Upper lobe of right lung (tissue), 1 donor: Measurements from ENCODE around the gene DEFB131B. TPM values are rescaled to one million over a fixed set of nuclear protein-coding genes. Genes with fewer than 3 reads are reported as not detected.
A peak's percentile ranks its signal among the peaks of the same experiment; 100 is the strongest.

Experiments
- ATAC-seq: fragments of 200-7000 bp; cut with Tn5 transposase; one replicate; pipeline ENCODE4 v1.9.1; 2020; ENCODE audit warnings: mild to moderate bottlenecking, moderate library complexity
- DNase-seq: peaks from one replicate; pipeline ENCODE4 v3.0.0-alpha.2; 2020
- H3K27ac ChIP-seq: fragments of 200-600 bp; one replicate; pipeline ENCODE4 v1.8.0; 2022
- H3K27me3 ChIP-seq: fragments of 200-600 bp; one replicate; pipeline ENCODE4 v1.8.0; 2022; ENCODE audit warnings: mild to moderate bottlenecking
- H3K36me3 ChIP-seq: fragments of 200-600 bp; one replicate; pipeline ENCODE4 v1.8.0; 2022
- H3K4me1 ChIP-seq: fragments of 200-600 bp; one replicate; pipeline ENCODE4 v1.8.0; 2022
- H3K4me3 ChIP-seq: fragments of 200-600 bp; one replicate; pipeline ENCODE4 v1.8.0; 2022; ENCODE audit warnings: mild to moderate bottlenecking
- H3K9me3 ChIP-seq: fragments of 200-600 bp; one replicate; pipeline ENCODE4 v1.8.0; 2022
- CTCF ChIP-seq: fragments of 200-600 bp; IDR thresholded peaks from one replicate; pipeline ENCODE4 v1.8.0; 2022; ENCODE audit warnings: antibody characterized with exemption
- intact Hi-C: fragments of 100-400 bp; cut with DNase I; formaldehyde crosslinking; loops from one replicate; pipeline ENCODE4 v1.11.0; 2022
- total RNA-seq: library from RNA; stranded (reverse); fragmentation: NEBNext Ultra II Directional; extraction: Animal tissue kit (Norgen Biotek cat#: 25700); gene quantifications from one replicate; pipeline ENCODE4 v1.2.1, GENCODE V29; 2021
- donor health status: DM: no; HTN: yes; CAD: no; lungs with severe emphysema.

The DEFB131B gene
- total RNA-seq, 1 donor from 2014 or later = not detected

- no peaks in the 10 kb centered on the region for H3K36me3 ChIP-seq
- TF ChIP-seq CTCF = no peak
- H3K27ac ChIP-seq = peak within 1 kb of the TSS; percentile 94
- H3K4me3 ChIP-seq = peak within 1 kb of the TSS; percentile 68
- peaks cover 22% of the 10 kb centered on the region for H3K4me1 ChIP-seq
- DNase-seq = peak; percentile 72
- peak; percentile 91 for ATAC-seq
- H3K27me3 ChIP-seq = no peaks in the 10 kb centered on the region
- intact Hi-C loops = no loop called here
- H3K9me3 ChIP-seq = no peaks in the 10 kb centered on the region
Measured at GRCh38 chr11:71927820-71928736, 49.8 kb downstream of the DEFB131B start, which contains the start of gene XNDC1N. Gene XNDC1N, minus strand, starts transcription at chr11:71928594. Its CDS starts 5,241 bp downstream, at chr11:71923353.

- peak; percentile 100 for ATAC-seq
- peaks cover 30% of the 10 kb centered on the region for H3K4me1 ChIP-seq
- no peak for TF ChIP-seq CTCF
- H3K4me3 ChIP-seq = peak within 1 kb of the TSS; percentile 68
- intact Hi-C loops = no loop called here
- H3K27ac ChIP-seq = peak within 1 kb of the TSS; percentile 94
- no peaks in the 10 kb centered on the region for H3K9me3 ChIP-seq
- peak; percentile 99 for DNase-seq
- no peaks in the 10 kb centered on the region for H3K27me3 ChIP-seq
- no peaks in the 10 kb centered on the region for H3K36me3 ChIP-seq
Measured at GRCh38 chr11:71928737-71929443, 50.6 kb downstream of the DEFB131B start, which contains the start of gene RNF121. Gene RNF121, plus strand, starts transcription at chr11:71929046. Its CDS starts 16 bp downstream, at chr11:71929062.

DNA sequence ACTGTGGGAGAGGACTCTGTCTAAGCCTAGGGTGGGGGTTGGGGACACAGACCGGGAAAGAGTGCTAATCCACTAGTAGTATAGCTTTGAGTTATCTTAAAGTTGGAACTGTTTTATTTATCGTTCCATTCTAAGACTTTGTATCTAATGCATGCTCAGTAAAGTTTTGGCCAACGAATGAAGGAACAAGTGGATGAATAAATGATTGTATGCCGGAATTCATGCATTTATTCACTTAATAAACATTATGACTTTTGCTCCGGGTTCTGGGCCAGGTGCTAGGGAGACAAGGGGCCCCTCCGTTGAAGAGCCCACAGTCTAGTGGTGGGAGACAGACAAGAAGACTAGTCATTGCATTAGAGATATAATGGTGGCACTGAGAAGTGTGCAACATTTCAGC, 51.2 kb downstream of the DEFB131B start:
- no peaks in the 10 kb centered on the region for H3K36me3 ChIP-seq
- ATAC-seq (no peak), DNase-seq (no peak)
- intact Hi-C loops = no loop called here
- H3K27ac ChIP-seq = no peak overlapping the region
- peaks cover 36% of the 10 kb centered on the region for H3K4me1 ChIP-seq
- no peaks in the 10 kb centered on the region for H3K27me3 ChIP-seq
- H3K4me3 ChIP-seq = peak overlapping the region; percentile 68
- no peak for TF ChIP-seq CTCF
- H3K9me3 ChIP-seq = no peaks in the 10 kb centered on the region

DNA sequence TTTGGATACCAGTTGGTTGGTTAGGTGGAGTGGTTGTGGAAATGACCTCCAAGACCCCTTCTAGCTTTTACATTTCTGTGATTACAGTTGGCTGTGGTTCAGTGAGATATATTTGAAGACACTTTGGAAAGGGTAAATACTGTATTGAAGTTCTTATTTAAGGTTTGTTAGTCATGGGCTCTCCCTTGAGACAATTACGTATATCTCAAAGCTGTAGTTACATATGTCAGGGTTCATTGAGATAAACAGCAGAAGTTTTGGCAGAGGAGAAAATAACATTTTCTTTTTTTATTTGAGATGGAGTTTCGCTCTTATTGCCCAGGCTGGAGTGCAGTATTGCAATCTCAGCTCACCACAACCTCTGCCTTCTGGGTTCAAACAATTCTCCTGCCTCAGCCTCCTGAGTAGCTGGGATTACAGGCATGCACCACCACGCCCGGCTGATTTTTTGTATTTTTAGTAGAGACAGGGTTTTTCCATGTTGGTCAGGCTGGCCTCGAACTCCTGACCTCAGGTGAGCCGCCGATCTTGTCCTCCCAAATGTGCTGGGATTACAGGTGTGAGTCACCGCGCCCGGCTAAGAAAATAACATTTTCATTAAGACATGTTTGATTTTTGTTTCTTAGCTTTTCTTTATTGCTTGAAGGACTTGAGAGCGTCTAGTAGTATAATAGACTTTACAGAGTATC, 52.4 kb downstream of the DEFB131B start:
- intact Hi-C loops = no loop called here
- no peaks in the 10 kb centered on the region for H3K9me3 ChIP-seq
- H3K27ac ChIP-seq = no peak overlapping the region
- DNase-seq (no peak), ATAC-seq (no peak)
- no peak for TF ChIP-seq CTCF
- no peak overlapping the region for H3K4me3 ChIP-seq
- no peaks in the 10 kb centered on the region for H3K36me3 ChIP-seq
- H3K4me1 ChIP-seq = peaks cover 37% of the 10 kb centered on the region
- no peaks in the 10 kb centered on the region for H3K27me3 ChIP-seq

- Histone ChIP-seq H3K36me3 (no peaks in the 10 kb centered on the region), H3K9me3 (no peaks in the 10 kb centered on the region), H3K27me3 (no peaks in the 10 kb centered on the region), H3K4me1 (peaks cover 37% of the 10 kb centered on the region), H3K27ac (no peak overlapping the region), H3K4me3 (no peak overlapping the region)
- no peak for TF ChIP-seq CTCF
- intact Hi-C loops = no loop called here
- DNase-seq = no peak
- no peak for ATAC-seq
Measured at GRCh38 chr11:71931245-71931602, 53.0 kb downstream of the DEFB131B start.
